Calu3 (cell line): ENCODE measurements around the gene AARS1. TPM values are rescaled to one million over a fixed set of nuclear protein-coding genes. Genes with fewer than 3 reads are reported as not detected.
"Not testable (repeated sequence)": the region's sequence is repeated elsewhere in the genome, so short reads cannot be mapped to it uniquely, and the experiment has no call there.

ENCODE experiments used
- BruUV-seq: library from RNA; stranded (reverse); fragments of 400-500 nt; replicated peaks from 2 replicates; lab custom pipeline; 2021; lab: Mats Ljungman, UMichigan
- CTCF ChIA-PET: fragments of 300-600 bp; sonication (Branson Sonifier 250); formaldehyde crosslinking; loops from one replicate; lab custom pipeline; 2022; ENCODE audit warnings: antibody characterized with exemption; lab: Charles Lee
- DNase-seq: peaks from one replicate; pipeline ENCODE4 v3.0.0; 2022
- H3K27ac Mint-ChIP-seq: one replicate; pipeline ENCODE4 v1.8.0; 2022; ENCODE audit warnings: mixed read lengths; ENCODE audit not compliant: unreplicated experiment
- H3K27me3 Mint-ChIP-seq: one replicate; pipeline ENCODE4 v1.8.0; 2022; ENCODE audit warnings: mixed read lengths; ENCODE audit not compliant: unreplicated experiment
- H3K36me3 Mint-ChIP-seq: one replicate; pipeline ENCODE4 v1.8.0; 2022; ENCODE audit warnings: mild to moderate bottlenecking, moderate library complexity, mixed read lengths; ENCODE audit not compliant: insufficient read depth, unreplicated experiment
- H3K4me1 Mint-ChIP-seq: one replicate; pipeline ENCODE4 v1.8.0; 2022; ENCODE audit warnings: mild to moderate bottlenecking, low read depth, mixed read lengths; ENCODE audit not compliant: unreplicated experiment
- H3K4me3 Mint-ChIP-seq: one replicate; pipeline ENCODE4 v1.8.0; 2022; ENCODE audit warnings: mild to moderate bottlenecking, low read depth, moderate library complexity, mixed read lengths; ENCODE audit not compliant: unreplicated experiment
- H3K9me3 Mint-ChIP-seq: one replicate; pipeline ENCODE4 v1.8.0; 2022; ENCODE audit warnings: low read depth, mixed read lengths; ENCODE audit not compliant: unreplicated experiment
- intact Hi-C: fragments of 100-400 bp; cut with micrococcal nuclease; formaldehyde crosslinking; loops from one replicate; pipeline ENCODE4 v1.10.0; 2022; ENCODE audit not compliant: unreplicated experiment
- total RNA-seq: library from RNA; stranded (reverse); gene quantifications from 2 replicates; pipeline ENCODE4 v1.2.3, GENCODE V29; 2022

The AARS1 gene
- total RNA-seq, 1 experiment from 2014 or later: 261 TPM

DNA sequence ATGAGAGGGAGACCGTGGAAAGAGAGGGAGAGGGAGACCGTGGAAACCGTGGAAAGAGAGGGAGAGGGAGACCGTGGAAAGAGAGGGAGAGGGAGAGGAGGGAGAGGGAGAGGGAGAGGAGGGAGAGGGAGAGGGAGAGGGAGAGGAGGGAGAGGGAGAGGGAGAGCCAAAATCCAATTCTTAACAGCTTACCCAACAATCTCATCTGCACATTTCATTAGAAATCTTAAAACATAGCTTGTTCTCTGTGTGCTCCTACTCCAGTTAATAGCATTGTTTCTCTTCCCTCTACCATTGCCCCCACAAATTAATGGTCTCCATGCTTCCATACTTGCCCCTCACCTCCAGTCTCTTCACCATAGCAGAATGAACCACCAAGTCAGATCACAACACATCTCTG is 63.9 kb downstream of the AARS1 start:
- H3K27me3 Mint-ChIP-seq, BruUV-seq, DNase-seq, H3K9me3 Mint-ChIP-seq, H3K27ac Mint-ChIP-seq, H3K4me3 Mint-ChIP-seq, intact Hi-C loops, CTCF ChIA-PET: not testable (repeated sequence)
- peaks cover 10% of the 10 kb centered on the region for H3K4me1 Mint-ChIP-seq
- H3K36me3 Mint-ChIP-seq: peaks cover 32% of the 10 kb centered on the region

DNA sequence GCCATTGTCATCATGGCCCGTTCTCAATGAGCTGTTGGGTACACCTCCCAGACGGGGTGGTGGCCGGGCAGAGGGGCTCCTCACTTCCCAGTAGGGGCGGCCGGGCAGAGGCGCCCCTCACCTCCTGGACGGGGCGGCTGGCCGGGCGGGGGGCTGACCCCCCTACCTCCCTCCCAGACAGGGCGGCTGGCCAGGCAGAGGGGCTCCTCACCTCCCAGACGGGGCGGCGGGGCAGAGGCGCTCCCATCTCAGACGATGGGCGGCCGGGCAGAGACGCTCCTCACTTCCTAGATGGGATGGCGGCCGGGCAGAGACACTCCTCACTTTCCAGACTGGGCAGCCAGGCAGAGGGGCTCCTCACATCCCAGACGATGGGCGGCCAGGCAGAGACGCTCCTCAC is 64.7 kb downstream of the AARS1 start:
- peaks cover 10% of the 10 kb centered on the region for H3K4me1 Mint-ChIP-seq
- BruUV-seq, H3K9me3 Mint-ChIP-seq, H3K27ac Mint-ChIP-seq, DNase-seq, H3K4me3 Mint-ChIP-seq, CTCF ChIA-PET, H3K27me3 Mint-ChIP-seq, intact Hi-C loops: not testable (repeated sequence)
- H3K36me3 Mint-ChIP-seq: peaks cover 32% of the 10 kb centered on the region

DNA sequence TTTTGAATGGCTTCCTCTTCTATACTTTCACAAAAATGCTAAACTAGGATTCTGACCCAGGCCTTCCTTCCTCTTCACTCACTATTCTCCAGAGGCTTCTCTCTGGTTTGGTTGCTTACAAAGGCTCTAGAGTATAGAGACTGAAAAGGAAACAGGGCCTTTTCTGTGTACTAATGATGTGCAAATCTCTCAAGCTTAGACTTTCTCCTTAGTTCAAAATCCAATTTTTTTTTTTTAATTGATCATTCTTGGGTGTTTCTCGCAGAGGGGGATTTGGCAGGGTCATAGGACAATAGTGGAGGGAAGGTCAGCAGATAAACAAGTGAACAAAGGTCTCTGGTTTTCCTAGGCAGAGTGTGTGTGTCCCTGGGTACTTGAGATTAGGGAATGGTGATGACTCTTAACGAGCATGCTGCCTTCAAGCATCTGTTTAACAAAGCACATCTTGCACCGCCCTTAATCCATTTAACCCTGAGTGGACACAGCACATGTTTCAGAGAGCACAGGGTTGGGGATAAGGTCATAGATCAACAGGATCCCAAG is 65.3 kb downstream of the AARS1 start:
- H3K4me3 Mint-ChIP-seq, BruUV-seq, H3K27me3 Mint-ChIP-seq, H3K27ac Mint-ChIP-seq, DNase-seq, CTCF ChIA-PET, intact Hi-C loops, H3K9me3 Mint-ChIP-seq: not testable (repeated sequence)
- Mint-ChIP-seq H3K4me1 (peaks cover 10% of the 10 kb centered on the region), H3K36me3 (peaks cover 30% of the 10 kb centered on the region)

DNA sequence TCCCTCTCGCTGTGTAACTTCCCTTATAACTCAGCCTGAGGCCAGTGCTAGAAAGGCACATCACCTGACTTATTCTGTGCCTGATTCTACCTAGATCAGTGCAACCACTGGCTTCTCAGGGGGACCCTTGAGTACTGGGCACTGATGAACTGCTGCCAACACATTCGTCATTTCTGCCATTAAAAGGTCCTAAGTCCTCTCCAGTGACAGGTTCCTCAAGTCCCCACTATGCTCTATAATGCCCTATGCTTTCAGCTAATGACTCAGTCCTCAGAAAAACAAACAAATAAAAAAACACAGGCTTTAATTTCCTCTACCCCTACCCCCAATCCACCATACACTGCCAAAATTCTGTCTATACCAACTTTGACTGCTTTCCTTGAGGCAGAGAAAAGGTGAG is 66.1 kb downstream of the AARS1 start:
- CTCF ChIA-PET: interaction anchor here (0.6 kb wide), 1 partner anchor 438 kb away, joined by 4 read pairs; no protein-coding TSS in a partner anchor
- H3K27ac Mint-ChIP-seq, intact Hi-C loops, H3K4me3 Mint-ChIP-seq, BruUV-seq, H3K27me3 Mint-ChIP-seq, H3K9me3 Mint-ChIP-seq, DNase-seq: not testable (repeated sequence)
- H3K36me3 Mint-ChIP-seq: peaks cover 30% of the 10 kb centered on the region
- peaks cover 10% of the 10 kb centered on the region for H3K4me1 Mint-ChIP-seq

DNA sequence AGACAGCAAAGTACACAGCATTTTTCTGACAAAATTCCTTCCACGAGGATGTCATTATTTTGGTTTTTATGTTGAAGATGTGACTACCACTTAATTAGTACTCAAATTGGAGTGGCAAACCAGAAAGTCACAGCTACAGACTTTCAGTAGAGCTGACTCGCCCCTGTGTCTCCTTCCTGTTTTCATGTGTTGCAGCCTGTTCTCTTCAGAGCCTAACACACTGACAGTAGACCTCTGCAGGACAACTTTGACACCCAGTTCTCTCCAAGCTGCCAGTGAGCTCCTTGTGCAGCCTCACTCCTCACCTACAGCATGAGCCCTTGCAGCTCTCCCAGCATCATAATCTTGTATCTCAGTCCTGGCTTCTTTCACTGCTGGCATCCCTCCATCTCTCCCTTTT is 66.7 kb downstream of the AARS1 start:
- H3K9me3 Mint-ChIP-seq, H3K4me3 Mint-ChIP-seq, H3K27ac Mint-ChIP-seq, intact Hi-C loops, H3K27me3 Mint-ChIP-seq, BruUV-seq, DNase-seq: not testable (repeated sequence)
- H3K4me1 Mint-ChIP-seq: peaks cover 10% of the 10 kb centered on the region
- CTCF ChIA-PET: interaction anchor here (0.6 kb wide), 1 partner anchor 437 kb away, joined by 4 read pairs; no protein-coding TSS in a partner anchor
- H3K36me3 Mint-ChIP-seq: peaks cover 35% of the 10 kb centered on the region

DNA sequence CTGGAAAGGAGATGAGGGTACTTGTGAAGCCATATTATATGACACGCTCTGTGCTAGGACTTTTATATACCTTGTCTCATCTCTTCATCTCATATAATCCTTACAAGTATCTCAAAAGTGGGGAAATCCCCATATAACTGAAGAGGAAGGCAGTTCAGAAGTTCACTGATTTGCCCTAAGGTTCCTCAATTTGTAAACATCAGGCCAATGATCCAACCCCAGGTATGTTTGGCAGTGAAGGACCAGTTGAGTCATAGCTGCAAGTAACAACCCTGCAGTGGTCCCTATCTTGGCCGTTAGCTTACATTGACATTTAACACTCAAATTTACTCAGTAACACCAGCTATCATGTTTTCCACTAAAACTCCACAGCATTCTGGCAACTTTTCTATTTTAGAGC is 70.7 kb downstream of the AARS1 start:
- intact Hi-C loops, DNase-seq, H3K4me1 Mint-ChIP-seq, H3K9me3 Mint-ChIP-seq, H3K4me3 Mint-ChIP-seq, BruUV-seq, H3K27me3 Mint-ChIP-seq, H3K27ac Mint-ChIP-seq: not testable (repeated sequence)
- peaks cover 48% of the 10 kb centered on the region for H3K36me3 Mint-ChIP-seq
- CTCF ChIA-PET: interaction anchor here (0.7 kb wide), 1 partner anchor 69 kb away, joined by 3 read pairs; no protein-coding TSS in a partner anchor

DNA sequence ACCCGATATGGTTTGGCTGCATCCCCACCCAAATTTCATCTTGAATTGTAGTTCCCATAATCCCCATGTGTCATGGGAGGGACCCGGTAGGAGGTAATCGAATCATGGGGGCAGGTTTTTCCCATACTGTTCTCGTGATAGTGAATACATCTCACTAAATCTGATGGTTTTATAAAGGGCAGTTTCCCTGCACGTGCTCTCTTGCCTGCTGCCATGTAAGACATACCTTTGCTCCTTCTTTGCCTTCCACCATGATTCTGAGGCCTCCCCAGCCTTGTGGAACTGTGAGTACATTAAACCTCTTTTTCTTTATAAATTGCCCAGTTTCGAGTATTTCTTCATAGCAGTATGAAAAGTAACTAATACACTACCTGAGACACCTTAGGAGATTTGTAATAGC is 82.9 kb downstream of the AARS1 start:
- BruUV-seq, H3K27me3 Mint-ChIP-seq, H3K4me3 Mint-ChIP-seq, intact Hi-C loops, H3K9me3 Mint-ChIP-seq, CTCF ChIA-PET, H3K27ac Mint-ChIP-seq, H3K4me1 Mint-ChIP-seq, DNase-seq: not testable (repeated sequence)
- H3K36me3 Mint-ChIP-seq: peaks cover 16% of the 10 kb centered on the region

DNA sequence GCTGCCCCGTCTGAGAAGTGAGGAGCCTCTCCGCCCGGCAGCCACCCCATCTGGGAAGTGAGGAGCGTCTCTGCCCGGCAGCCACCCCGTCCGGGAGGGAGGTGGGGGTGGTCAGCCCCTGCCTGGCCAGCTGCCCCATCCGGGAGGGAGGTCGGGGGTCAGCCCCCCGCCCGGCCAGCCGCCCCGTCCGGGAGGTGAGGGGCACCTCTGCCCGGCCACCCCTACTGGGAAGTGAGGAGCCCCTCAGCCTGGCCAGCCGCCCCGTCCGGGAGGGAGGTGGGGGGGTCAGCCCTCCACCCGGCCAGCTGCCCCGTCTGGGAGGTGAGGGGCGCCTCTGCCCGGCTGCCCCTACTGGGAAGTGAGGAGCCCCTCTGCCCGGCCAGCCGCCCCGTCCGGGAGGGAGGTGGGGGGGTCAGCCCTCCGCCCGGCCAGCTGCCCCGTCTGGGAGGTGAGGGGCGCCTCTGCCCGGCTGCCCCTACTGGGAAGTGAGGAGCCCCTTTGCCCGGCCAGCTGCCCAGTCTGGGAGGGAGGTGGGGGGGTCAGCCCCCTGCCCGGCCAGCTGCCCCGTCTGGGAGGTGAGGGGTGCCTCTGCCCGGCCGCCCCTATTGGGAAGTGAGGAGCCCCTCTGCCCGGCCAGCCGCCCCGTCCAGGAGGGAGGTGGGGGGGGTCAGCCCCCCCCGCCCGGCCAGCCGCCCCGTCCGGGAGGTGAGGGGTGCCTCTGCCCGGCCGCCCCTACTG is 84.5 kb downstream of the AARS1 start:
- H3K27me3 Mint-ChIP-seq, H3K4me1 Mint-ChIP-seq, BruUV-seq, DNase-seq, H3K27ac Mint-ChIP-seq, intact Hi-C loops, H3K9me3 Mint-ChIP-seq, H3K4me3 Mint-ChIP-seq, CTCF ChIA-PET: not testable (repeated sequence)
- H3K36me3 Mint-ChIP-seq: peaks cover 14% of the 10 kb centered on the region

GRCh38 chr16:70204010-70204409 is 85.3 kb downstream of the AARS1 start:
- H3K36me3 Mint-ChIP-seq: peaks cover 10% of the 10 kb centered on the region
- H3K9me3 Mint-ChIP-seq, CTCF ChIA-PET, intact Hi-C loops, H3K4me1 Mint-ChIP-seq, H3K27me3 Mint-ChIP-seq, H3K4me3 Mint-ChIP-seq, DNase-seq, BruUV-seq, H3K27ac Mint-ChIP-seq: not testable (repeated sequence)

- peaks cover 10% of the 10 kb centered on the region for H3K36me3 Mint-ChIP-seq
- CTCF ChIA-PET, DNase-seq, H3K9me3 Mint-ChIP-seq, H3K4me1 Mint-ChIP-seq, intact Hi-C loops, H3K27me3 Mint-ChIP-seq, H3K4me3 Mint-ChIP-seq, H3K27ac Mint-ChIP-seq, BruUV-seq: not testable (repeated sequence)
Observed at GRCh38 chr16:70203508-70203907, 85.8 kb downstream of the AARS1 start.
